Upper lobe of right lung (tissue), 1 donor: ENCODE measurements around the gene SLC6A12. TPM values are rescaled to one million over a fixed set of nuclear protein-coding genes. Genes with fewer than 3 reads are reported as not detected.

Source experiments
- ATAC-seq: fragments of 200-7000 bp; cut with Tn5 transposase; one replicate; pipeline ENCODE4 v1.9.1; 2020; ENCODE audit warnings: mild to moderate bottlenecking, moderate library complexity
- DNase-seq: peaks from one replicate; pipeline ENCODE4 v3.0.0-alpha.2; 2020
- H3K27ac ChIP-seq: fragments of 200-600 bp; one replicate; pipeline ENCODE4 v1.8.0; 2022
- H3K27me3 ChIP-seq: fragments of 200-600 bp; one replicate; pipeline ENCODE4 v1.8.0; 2022; ENCODE audit warnings: mild to moderate bottlenecking
- H3K36me3 ChIP-seq: fragments of 200-600 bp; one replicate; pipeline ENCODE4 v1.8.0; 2022
- H3K4me1 ChIP-seq: fragments of 200-600 bp; one replicate; pipeline ENCODE4 v1.8.0; 2022
- H3K4me3 ChIP-seq: fragments of 200-600 bp; one replicate; pipeline ENCODE4 v1.8.0; 2022; ENCODE audit warnings: mild to moderate bottlenecking
- H3K9me3 ChIP-seq: fragments of 200-600 bp; one replicate; pipeline ENCODE4 v1.8.0; 2022
- CTCF ChIP-seq: fragments of 200-600 bp; IDR thresholded peaks from one replicate; pipeline ENCODE4 v1.8.0; 2022; ENCODE audit warnings: antibody characterized with exemption
- intact Hi-C: fragments of 100-400 bp; cut with DNase I; formaldehyde crosslinking; loops from one replicate; pipeline ENCODE4 v1.11.0; 2022
- total RNA-seq: library from RNA; stranded (reverse); fragmentation: NEBNext Ultra II Directional; extraction: Animal tissue kit (Norgen Biotek cat#: 25700); gene quantifications from one replicate; pipeline ENCODE4 v1.2.1, GENCODE V29; 2021
- donor health status: DM: no; HTN: yes; CAD: no; lungs with severe emphysema.

The SLC6A12 gene
- total RNA-seq, 1 donor from 2014 or later: 11.1 TPM

GRCh38 chr12:148676-149416 is 65.1 kb downstream of the SLC6A12 start:
- no peak for ATAC-seq

GRCh38 chr12:147242-147641 is 66.7 kb downstream of the SLC6A12 start:
- H3K36me3 ChIP-seq: no peaks in the 10 kb centered on the region
- no peaks in the 10 kb centered on the region for H3K27me3 ChIP-seq
- DNase-seq: no peak
- ATAC-seq: no peak
- intact Hi-C loops: no loop called here
- no peak overlapping the region for H3K27ac ChIP-seq
- H3K4me3 ChIP-seq: no peak overlapping the region
- no peaks in the 10 kb centered on the region for H3K4me1 ChIP-seq
- TF ChIP-seq CTCF: no peak
- no peaks in the 10 kb centered on the region for H3K9me3 ChIP-seq

More at GRCh38 chr12:148676-149416, 65.1 kb downstream of the SLC6A12 start:
- TF ChIP-seq CTCF: no peak
- H3K27ac ChIP-seq: no peak overlapping the region
- no peaks in the 10 kb centered on the region for H3K4me1 ChIP-seq
- H3K27me3 ChIP-seq: no peaks in the 10 kb centered on the region
- H3K36me3 ChIP-seq: no peaks in the 10 kb centered on the region
- no peak overlapping the region for H3K4me3 ChIP-seq
- no peaks in the 10 kb centered on the region for H3K9me3 ChIP-seq
- DNase-seq: no peak
- intact Hi-C loops: no loop called here

- Histone ChIP-seq H3K4me3 (no peak overlapping the region), H3K36me3 (no peaks in the 10 kb centered on the region), H3K27ac (no peak overlapping the region), H3K4me1 (no peaks in the 10 kb centered on the region), H3K27me3 (no peaks in the 10 kb centered on the region), H3K9me3 (no peaks in the 10 kb centered on the region)
- no peak for TF ChIP-seq CTCF
- ATAC-seq (no peak), DNase-seq (no peak)
- intact Hi-C loops: no loop called here
Observed at GRCh38 chr12:145369-145960, 68.5 kb downstream of the SLC6A12 start.

GRCh38 chr12:144650-145284 is 69.2 kb downstream of the SLC6A12 start:
- intact Hi-C loops: no loop called here
- no peak overlapping the region for H3K4me3 ChIP-seq
- H3K9me3 ChIP-seq: no peaks in the 10 kb centered on the region
- peaks cover 6% of the 10 kb centered on the region for H3K27me3 ChIP-seq
- no peak for TF ChIP-seq CTCF
- ATAC-seq (no peak), DNase-seq (no peak)
- no peaks in the 10 kb centered on the region for H3K4me1 ChIP-seq
- no peak overlapping the region for H3K27ac ChIP-seq
- H3K36me3 ChIP-seq: no peaks in the 10 kb centered on the region

GRCh38 chr12:143964-144649 is 69.8 kb downstream of the SLC6A12 start:
- peak; percentile 48 for ATAC-seq
- intact Hi-C loops: no loop called here
- no peak for TF ChIP-seq CTCF

More at GRCh38 chr12:143964-144649, 69.8 kb downstream of the SLC6A12 start:
- no peak overlapping the region for H3K27ac ChIP-seq
- no peak for DNase-seq
- peaks cover 2% of the 10 kb centered on the region for H3K4me1 ChIP-seq
- peaks cover 11% of the 10 kb centered on the region for H3K27me3 ChIP-seq
- no peak overlapping the region for H3K4me3 ChIP-seq
- no peaks in the 10 kb centered on the region for H3K9me3 ChIP-seq
- no peaks in the 10 kb centered on the region for H3K36me3 ChIP-seq
